Effector CD4-positive, alpha-beta T cell (primary cell): ENCODE measurements around the gene SYT17.
"Not testable (repeated sequence)": the region's sequence is repeated elsewhere in the genome, so short reads cannot be mapped to it uniquely, and the experiment has no call there.

Source experiments
- DNase-seq: peaks from one replicate; pipeline ENCODE4 v3.0.0-alpha.2; 2020

Gene SYT17

DNA sequence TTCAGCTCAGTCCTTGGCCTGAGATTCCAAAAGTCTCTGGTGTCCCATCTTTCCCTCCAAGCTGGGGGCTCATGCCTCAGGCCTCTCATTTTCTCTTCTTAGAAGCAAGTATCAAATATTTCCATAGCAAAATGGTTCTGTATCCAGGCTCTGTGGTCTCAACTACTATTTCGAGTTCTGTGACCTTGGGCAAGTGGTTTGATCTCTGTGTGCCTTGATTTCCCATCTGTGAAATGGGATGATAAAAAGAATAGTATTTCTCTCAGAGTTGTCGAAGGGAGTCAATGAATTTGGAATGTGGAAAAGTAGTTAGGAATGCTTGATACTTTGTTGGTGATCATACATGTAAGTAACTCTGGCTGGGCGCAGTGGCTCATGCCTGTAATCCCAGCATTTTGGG is 6.4 kb downstream of the SYT17 start:
- no peak for DNase-seq

GRCh38 chr16:19175492-19176262 is 7.6 kb downstream of the SYT17 start:
- DNase-seq = no peak

DNA sequence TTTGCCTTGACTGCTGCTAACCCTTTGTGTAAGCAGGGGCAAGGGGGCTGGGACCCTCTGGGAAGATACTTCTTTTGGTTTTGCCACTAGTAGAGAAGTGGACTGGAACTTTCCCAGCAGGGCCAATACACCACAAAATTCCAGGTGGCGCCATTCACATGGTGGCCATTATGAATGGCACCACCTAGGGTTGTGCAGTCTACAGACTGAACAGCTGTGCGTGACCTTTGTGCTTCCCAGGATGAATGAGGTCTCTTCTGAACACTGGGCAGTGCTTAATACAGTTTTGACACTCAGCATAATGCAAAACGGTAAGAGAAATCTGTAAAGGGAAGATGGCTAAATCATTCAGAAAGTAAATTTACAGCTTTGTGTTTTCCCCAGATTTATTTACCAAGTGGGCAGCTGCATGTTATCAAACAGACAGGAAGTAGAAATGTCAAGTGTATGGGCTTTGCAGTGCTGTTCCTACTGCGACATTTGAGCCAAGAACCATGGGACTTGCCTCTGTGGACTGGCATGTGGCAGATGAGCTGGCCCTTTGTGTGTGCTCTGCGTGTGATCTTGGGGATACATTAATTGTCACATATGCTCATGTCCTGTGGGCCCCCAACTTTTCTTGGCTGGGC is 9.2 kb downstream of the SYT17 start:
- no peak for DNase-seq

GRCh38 chr16:19179546-19180490 is 11.8 kb downstream of the SYT17 start:
- no peak for DNase-seq

DNA sequence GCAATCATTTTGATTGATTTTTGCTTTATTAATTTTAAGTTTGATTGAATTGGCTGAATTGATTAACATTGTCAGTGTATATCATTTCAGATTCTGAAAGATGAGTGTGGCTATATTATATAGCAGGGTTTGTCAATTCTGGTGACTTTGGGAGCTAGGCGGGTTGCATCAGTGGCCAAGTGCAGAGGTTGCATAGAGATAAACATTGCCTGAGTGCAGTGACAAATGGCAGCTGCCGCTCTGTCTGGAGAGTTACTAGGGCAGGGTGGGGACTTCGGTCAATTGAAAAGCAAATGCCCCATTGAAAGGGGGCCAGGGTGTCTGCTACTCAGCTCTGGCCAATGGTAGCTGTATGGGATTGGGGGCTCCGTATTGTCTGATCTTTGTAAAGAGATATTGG is 12.7 kb downstream of the SYT17 start:
- no peak for DNase-seq

- DNase-seq = no peak
Observed at GRCh38 chr16:19182481-19182880, 14.4 kb downstream of the SYT17 start.

DNA sequence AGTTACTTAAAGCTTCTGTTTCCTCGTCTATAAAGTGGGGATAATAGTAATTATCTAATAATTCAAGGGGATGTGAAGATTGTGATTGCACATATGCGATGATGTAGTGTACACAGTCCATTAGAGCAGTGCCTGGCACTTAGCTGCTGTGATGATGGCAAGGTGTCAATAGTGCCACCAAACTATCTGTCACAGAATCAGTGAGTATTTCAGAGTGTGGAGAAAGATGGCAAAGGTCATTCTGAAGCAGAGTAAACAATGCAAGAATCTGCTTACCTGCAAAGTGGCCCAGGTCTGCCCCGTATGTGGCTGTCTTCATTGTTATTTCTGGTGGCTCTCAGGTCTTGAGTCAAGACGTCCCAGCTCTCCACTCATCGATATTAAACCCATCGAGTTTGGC is 15.1 kb downstream of the SYT17 start:
- no peak for DNase-seq

DNA sequence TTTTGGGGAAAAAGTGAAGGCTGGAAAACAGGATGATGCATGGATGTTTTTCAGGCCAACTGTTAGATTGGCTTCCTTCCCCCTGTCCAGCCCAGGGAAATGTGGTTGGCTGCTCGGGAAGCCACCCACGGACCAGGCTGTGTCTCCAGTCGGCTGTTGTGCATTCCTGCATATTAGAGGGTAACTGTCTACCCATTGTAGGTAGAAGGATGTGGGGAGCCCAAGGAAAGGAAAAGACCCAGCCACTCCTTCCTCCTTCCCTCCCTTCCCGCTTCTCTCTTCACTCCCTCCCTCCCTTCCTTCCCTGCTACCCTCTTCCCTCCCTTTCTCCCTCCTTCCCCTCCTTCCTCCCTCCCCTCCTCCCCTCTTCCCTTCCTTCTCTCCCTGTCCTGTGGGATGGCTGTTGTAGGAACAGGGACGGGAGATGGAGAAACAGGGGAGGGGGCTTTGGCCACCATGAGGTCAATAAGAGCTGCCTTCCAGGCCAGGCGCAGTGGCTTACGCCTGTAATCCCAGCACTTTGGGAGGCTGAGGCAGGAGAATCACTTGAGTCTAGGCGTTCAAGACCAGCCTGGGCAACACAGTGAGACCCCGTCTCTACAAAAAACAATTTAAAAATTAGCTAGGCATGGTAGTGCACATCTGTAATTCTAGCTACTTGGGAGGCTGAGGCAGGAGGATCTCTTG is 16.9 kb downstream of the SYT17 start:
- no peak for DNase-seq

- DNase-seq = no peak
Observed at GRCh38 chr16:19185510-19185851, 17.4 kb downstream of the SYT17 start.

GRCh38 chr16:19186408-19186807 is 18.4 kb downstream of the SYT17 start:
- no peak for DNase-seq

DNA sequence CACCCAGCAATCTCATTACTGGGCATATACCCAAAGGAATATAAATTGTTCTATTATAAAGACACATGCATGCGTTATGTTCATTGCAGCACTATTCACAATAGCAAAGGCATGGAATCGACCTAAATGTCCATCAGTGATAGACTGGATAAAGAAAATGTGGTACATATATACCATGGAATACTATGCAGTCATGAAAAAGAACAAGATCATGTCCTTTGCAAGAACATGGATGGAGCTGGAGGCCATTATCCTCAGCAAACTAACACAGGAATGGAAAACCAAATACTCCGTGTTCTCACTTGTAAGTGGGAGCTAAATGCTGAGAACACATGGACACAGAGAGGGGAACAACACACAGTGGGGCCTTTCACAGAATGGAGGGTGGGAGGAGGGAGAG is 19.9 kb downstream of the SYT17 start:
- not testable (repeated sequence) for DNase-seq

DNA sequence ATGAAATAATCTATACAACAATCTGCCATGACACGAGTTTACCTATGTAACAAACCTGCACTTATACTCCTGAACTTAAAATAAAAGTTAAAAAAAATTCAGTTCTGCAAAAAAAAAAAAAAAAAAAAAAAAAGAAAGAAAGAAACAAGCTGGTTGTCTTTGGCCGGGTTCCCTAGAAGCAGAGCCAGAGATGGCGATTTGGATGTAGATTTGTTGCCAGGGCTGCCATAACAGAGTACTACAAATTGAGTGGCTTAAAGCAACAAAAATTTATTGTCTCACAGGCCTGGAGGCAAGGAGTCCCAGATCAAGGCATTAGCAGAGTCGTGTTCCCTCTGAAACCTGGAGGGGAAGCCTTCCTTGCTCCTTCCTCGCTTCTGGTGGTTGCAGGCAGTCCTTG is 20.4 kb downstream of the SYT17 start:
- DNase-seq = no peak

DNA sequence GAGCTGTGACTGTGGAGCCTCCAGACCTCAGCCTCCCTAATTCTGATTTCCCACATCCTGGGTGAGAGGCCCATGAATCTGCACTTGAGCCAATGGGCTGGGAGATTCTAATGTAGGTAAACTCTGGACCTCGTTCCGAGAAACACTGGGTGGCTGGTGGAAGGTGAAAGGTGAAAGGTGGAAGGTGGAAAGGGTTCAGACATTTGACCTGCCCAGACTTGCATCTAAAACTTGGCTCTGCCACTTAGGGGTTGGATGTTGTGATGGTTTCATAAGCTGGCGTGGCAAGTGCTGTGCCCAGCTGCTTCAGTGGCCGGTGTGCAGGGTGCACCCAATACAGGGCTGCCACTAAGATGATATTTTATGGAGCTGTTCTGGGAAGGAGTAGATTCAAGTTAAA is 24.8 kb downstream of the SYT17 start:
- DNase-seq = no peak

- DNase-seq = no peak
Observed at GRCh38 chr16:19196871-19197270, 28.8 kb downstream of the SYT17 start.

- no peak for DNase-seq
Observed at GRCh38 chr16:19203374-19203966, 35.4 kb downstream of the SYT17 start.

DNA sequence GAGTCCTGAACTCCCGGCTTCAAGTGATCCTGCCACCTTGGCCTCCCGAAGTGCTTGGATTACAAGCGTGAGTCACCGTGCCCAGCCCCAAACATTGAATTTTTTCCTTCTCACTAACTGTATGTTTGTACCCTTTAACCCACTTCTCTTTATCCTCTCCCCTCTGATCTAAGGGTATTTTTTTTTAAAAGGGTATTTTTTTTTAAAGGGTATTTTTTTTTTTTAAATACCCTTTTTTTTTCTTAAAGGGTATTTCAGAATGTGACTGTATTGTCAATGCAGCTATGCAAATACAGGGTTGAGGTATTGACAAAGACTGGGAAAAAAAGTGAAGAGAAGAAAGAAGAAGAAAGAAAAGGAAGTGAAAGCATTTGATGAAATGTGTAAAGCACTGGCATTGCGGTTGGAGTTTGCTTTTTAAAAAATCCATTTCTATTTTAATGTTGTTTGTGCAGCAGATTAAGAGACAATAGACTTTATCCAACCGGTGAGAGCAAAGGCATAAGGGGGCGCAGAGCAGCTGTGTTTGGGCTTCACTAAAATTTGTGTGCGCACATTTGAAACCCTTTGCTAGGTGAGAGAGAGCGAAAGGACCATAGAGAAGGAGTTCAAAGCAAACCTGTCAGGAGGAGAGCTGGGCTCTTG is 42.4 kb downstream of the SYT17 start:
- no peak for DNase-seq

- DNase-seq = no peak
Observed at GRCh38 chr16:19210968-19211367, 42.9 kb downstream of the SYT17 start.

- no peak for DNase-seq
Observed at GRCh38 chr16:19212059-19212458, 44.0 kb downstream of the SYT17 start.

GRCh38 chr16:19213885-19214284 is 45.8 kb downstream of the SYT17 start:
- DNase-seq = no peak

GRCh38 chr16:19215705-19216104 is 47.7 kb downstream of the SYT17 start:
- no peak for DNase-seq

DNA sequence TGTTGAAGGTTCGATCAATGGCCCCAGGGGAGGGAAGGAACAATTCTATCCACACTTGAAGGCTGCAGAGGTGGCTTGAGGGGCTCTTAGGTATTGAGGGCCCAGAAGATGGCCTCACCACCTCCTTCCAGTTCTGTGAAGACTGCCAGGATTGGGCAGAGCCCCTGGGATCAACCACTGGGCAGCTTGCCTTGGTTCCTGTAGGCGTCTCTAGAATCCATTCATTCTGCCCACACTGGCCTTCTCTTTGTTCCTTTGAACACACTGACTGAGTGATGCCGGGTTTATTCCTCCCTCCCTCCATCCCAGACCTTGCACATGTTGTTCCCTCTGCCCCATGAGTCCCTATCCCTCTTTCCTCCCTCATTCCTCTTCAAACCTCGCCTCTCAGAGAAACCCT is 50.5 kb downstream of the SYT17 start:
- DNase-seq = no peak

DNA sequence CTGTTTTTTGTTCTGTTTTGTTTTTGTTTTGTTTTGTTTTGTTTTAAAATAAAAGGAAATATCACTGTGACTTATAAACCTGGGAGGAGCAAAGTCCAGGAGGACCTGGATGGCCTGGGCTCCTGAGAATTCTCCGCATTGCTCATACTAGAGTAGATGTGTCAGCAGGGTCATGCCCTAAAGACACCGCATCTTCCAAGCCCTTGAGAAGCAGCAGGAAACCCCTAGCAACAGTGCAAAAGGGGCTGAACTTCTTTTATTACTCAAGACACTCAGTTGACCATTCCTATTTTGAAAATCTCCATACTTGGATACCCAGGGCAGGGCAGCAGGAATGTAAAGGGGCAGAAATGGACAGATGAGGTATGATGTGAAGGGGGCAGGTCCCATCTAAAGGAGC is 51.8 kb downstream of the SYT17 start:
- DNase-seq = no peak
